Stomach (tissue), 9 donors: ENCODE results near the gene KRT17. TPM values are rescaled to one million over a fixed set of nuclear protein-coding genes. Genes with fewer than 3 reads are reported as not detected.
A peak's percentile ranks its signal among the peaks of the same experiment; 100 is the strongest.

Experiments used
- DNase-seq, 2 donors: peaks; one replicate each; pipeline versions ENCODE4 v3.0.0 to v3.0.0-alpha.2; 2013 to 2019
- H3K27ac ChIP-seq, 5 donors: fragments of 200-600 bp in 4 of 5; sonication (generic) in 4 of 5; one replicate each; pipeline ENCODE4 v1.5.1; 2013 to 2019; ENCODE audit warnings: mild to moderate bottlenecking in 1 of 5, moderate library complexity in 1 of 5
- H3K27me3 ChIP-seq, 3 donors: fragments of 200-600 bp; sonication (generic); one replicate each; pipeline ENCODE4 v1.5.1; 2017 to 2019; ENCODE audit warnings: mixed run types in 1 of 3
- H3K36me3 ChIP-seq, 4 donors: fragments of 200-600 bp; sonication (generic); 1 replicate in 3 of 4; 2 replicates in 1 of 4; pipeline ENCODE4 v1.5.1; 2016 to 2019
- H3K4me1 ChIP-seq, 4 donors: fragments of 200-600 bp; sonication (generic); one replicate each; pipeline ENCODE4 v1.5.1; 2016 to 2019
- H3K4me3 ChIP-seq, 4 donors: fragments of 200-600 bp; sonication (generic) in 3 of 4; one replicate each; pipeline ENCODE4 v1.5.1; 2016 to 2019; ENCODE audit warnings: mild to moderate bottlenecking in 1 of 4
- H3K9me3 ChIP-seq, 4 donors: fragments of 200-600 bp; sonication (generic); one replicate each; pipeline ENCODE4 v1.5.1; 2016 to 2019
- CTCF ChIP-seq, 7 experiments: fragments of 450-650 bp in 4 of 7; fragments of 200-600 bp in 3 of 7; sonication (generic) in 3 of 7; IDR thresholded peaks; one replicate each; pipeline ENCODE4 v1.5.1; 2016 to 2019; ENCODE audit warnings: antibody characterized with exemption in 7 of 7, control low read depth in 2 of 7, mild to moderate bottlenecking in 1 of 7
- EP300 ChIP-seq: sonication (generic); formaldehyde crosslinking; IDR thresholded peaks from one replicate; pipeline ENCODE4 v1.6.1; 2017; ENCODE audit warnings: antibody characterized with exemption
- POLR2A ChIP-seq, 4 donors: fragments of 450-650 bp; IDR thresholded peaks; one replicate each; pipeline ENCODE4 v1.6.1; 2016; ENCODE audit warnings: antibody characterized with exemption in 4 of 4, control low read depth in 2 of 4, mild to moderate bottlenecking in 1 of 4, moderate library complexity in 1 of 4
- POLR2AphosphoS5 ChIP-seq, 3 donors: sonication (generic); formaldehyde crosslinking; IDR thresholded peaks; one replicate each; pipeline ENCODE4 v1.6.1; 2016; ENCODE audit warnings: antibody characterized with exemption in 3 of 3
- WGBS, 5 donors: extraction: QIAGEN DNeasy Blood & Tissue Kit in 3 of 5; methylation state at CpG; one replicate each; pipeline versions ENCODE4 v1.1.5 to v1.1.7; 2013 to 2018; 5-methylcytosine and 5-hydroxymethylcytosine counted together
- intact Hi-C: fragments of 100-400 bp; cut with DNase I; formaldehyde crosslinking; loops from one replicate; pipeline ENCODE4 v1.15.1; 2023; ENCODE audit warnings: low total_unique reads
- polyA plus RNA-seq, 3 donors: library from polyadenylated mRNA; stranded (reverse); fragments of 200-250 nt; gene quantifications; one replicate each; pipeline ENCODE4 v1.2.3, GENCODE V29; 2013
- total RNA-seq, 5 donors: library from RNA; depleted of rRNA; stranded (reverse); fragments of >200 nt; gene quantifications; one replicate each; pipeline versions ENCODE4 v1.1.0 to v1.2.3, GENCODE V29; 2014 to 2016
- donor health status: healthy with polysubstance abuse.
- donor health status: Bipolar disorder and iron deficiency.
- donor health status: healthy.

KRT17 gene
- total and polyA plus RNA-seq, 8 donors = 1.6 to 14.2 (median 6.0) TPM; not detected in 1

GRCh38 chr17:41638941-41639340 is 14.6 kb upstream of the KRT17 start:
- peaks cover 8 to 16% (median 15%) of the 10 kb centered on the region in 4 donors for H3K4me1 ChIP-seq
- H3K36me3 ChIP-seq = no peaks in the 10 kb centered on the region
- intact Hi-C loops = loop anchor here (5.0 kb wide), 1 partner anchor 82 kb away; no protein-coding TSS in a partner anchor
- WGBS, 5 donors = 77 to 92% (median 83%) methylated on average over 6 of the region's 6 CpGs
- no peak overlapping the region for H3K27ac ChIP-seq
- H3K27me3 ChIP-seq = peaks cover 0 to 7% (median 0%) of the 10 kb centered on the region in 3 donors
- DNase-seq = no peak
- no peaks in the 10 kb centered on the region for H3K9me3 ChIP-seq
- no peak for TF ChIP-seq POLR2A (IDR thresholded peaks at IDR 0.05)
- TF ChIP-seq POLR2AphosphoS5 (IDR thresholded peaks at IDR 0.05) = no peak
- TF ChIP-seq EP300 = no peak
- TF ChIP-seq CTCF (IDR thresholded peaks at IDR 0.05) = no peak
- no peak overlapping the region for H3K4me3 ChIP-seq

- DNase-seq = no peak
- H3K36me3 ChIP-seq = no peaks in the 10 kb centered on the region
- intact Hi-C loops = loop anchor here (5.0 kb wide), 1 partner anchor 81 kb away; no protein-coding TSS in a partner anchor
- no peaks in the 10 kb centered on the region for H3K9me3 ChIP-seq
- H3K27ac ChIP-seq = no peak overlapping the region
- peaks cover 0 to 7% (median 0%) of the 10 kb centered on the region in 3 donors for H3K27me3 ChIP-seq
- no peak overlapping the region for H3K4me3 ChIP-seq
- WGBS, 5 donors = 63 to 100% (median 81%) methylated on average over 5 of the region's 5 CpGs
- TF ChIP-seq POLR2AphosphoS5 (IDR thresholded peaks at IDR 0.05) (no peak), POLR2A (IDR thresholded peaks at IDR 0.05) (no peak), EP300 (no peak), CTCF (IDR thresholded peaks at IDR 0.05) (no peak)
- H3K4me1 ChIP-seq = peaks cover 8 to 16% (median 15%) of the 10 kb centered on the region in 4 donors
These were observed 13.8 kb upstream of the KRT17 start for GRCh38 chr17:41638194-41638593.

GRCh38 chr17:41636652-41637051 is 12.3 kb upstream of the KRT17 start:
- peaks cover 8 to 16% (median 15%) of the 10 kb centered on the region in 4 donors for H3K4me1 ChIP-seq
- H3K9me3 ChIP-seq = no peaks in the 10 kb centered on the region
- intact Hi-C loops = loop anchor here (5.0 kb wide), 1 partner anchor 79 kb away; no protein-coding TSS in a partner anchor
- no peak overlapping the region for H3K27ac ChIP-seq
- no peak for TF ChIP-seq CTCF (IDR thresholded peaks at IDR 0.05)
- no peak for TF ChIP-seq POLR2A (IDR thresholded peaks at IDR 0.05)
- TF ChIP-seq POLR2AphosphoS5 (IDR thresholded peaks at IDR 0.05) = no peak
- TF ChIP-seq EP300 = no peak
- H3K27me3 ChIP-seq = peaks cover 0 to 13% (median 0%) of the 10 kb centered on the region in 3 donors
- 87 to 90% (median 90%) methylated on average over 4 to 9 of the region's 9 CpGs for WGBS, 5 donors
- no peaks in the 10 kb centered on the region for H3K36me3 ChIP-seq
- H3K4me3 ChIP-seq = no peak overlapping the region
- no peak for DNase-seq

GRCh38 chr17:41635121-41636097 is 11.0 kb upstream of the KRT17 start:
- no peak for TF ChIP-seq POLR2AphosphoS5 (IDR thresholded peaks at IDR 0.05)
- no peak for TF ChIP-seq EP300
- no peak for TF ChIP-seq CTCF (IDR thresholded peaks at IDR 0.05)
- TF ChIP-seq POLR2A (IDR thresholded peaks at IDR 0.05) = no peak
- Histone ChIP-seq H3K4me3 (peak overlapping the region in 1 of 4 donors; percentile 22), H3K9me3 (no peaks in the 10 kb centered on the region), H3K27me3 (peaks cover 0 to 14% (median 0%) of the 10 kb centered on the region in 3 donors), H3K36me3 (no peaks in the 10 kb centered on the region), H3K4me1 (peaks cover 8 to 20% (median 15%) of the 10 kb centered on the region in 4 donors), H3K27ac (no peak overlapping the region)
- intact Hi-C loops = loop anchor here (5.0 kb wide), 1 partner anchor 78 kb away; no protein-coding TSS in a partner anchor
- 22 to 35% (median 28%) methylated on average over 23 to 28 of the region's 28 CpGs for WGBS, 5 donors
- peak; percentile 75 to 84 for DNase-seq
